Cardiac muscle cell (in vitro differentiated cells and primary cell): ENCODE results near the gene KLF3. TPM values are rescaled to one million over a fixed set of nuclear protein-coding genes. Genes with fewer than 3 reads are reported as not detected.
A peak's percentile ranks its signal among the peaks of the same experiment; 100 is the strongest.

Experiments
- DNase-seq, 2 donors: peaks; one replicate each; pipeline versions ENCODE4 v3.0.0 to v3.0.0-alpha.2; 2010 to 2017; ENCODE audit warnings: low read depth in 1 of 2, low spot score in 1 of 2
- H3K27ac ChIP-seq: fragments of 200-600 bp; sonication (generic); 2 replicates; pipeline ENCODE4 v1.5.1; 2016
- H3K27me3 ChIP-seq: fragments of 200-600 bp; sonication (generic); 2 replicates; pipeline ENCODE4 v1.6.0; 2016; ENCODE audit warnings: control low read depth
- H3K36me3 ChIP-seq: fragments of 200-600 bp; sonication (generic); 2 replicates; pipeline ENCODE4 v1.5.1; 2016; ENCODE audit warnings: control low read depth
- H3K4me1 ChIP-seq: fragments of 200-600 bp; sonication (generic); 2 replicates; pipeline ENCODE4 v1.8.1; 2017; ENCODE audit warnings: low read depth, mild to moderate bottlenecking, mixed run types
- H3K4me3 ChIP-seq: fragments of 200-600 bp; sonication (generic); 2 replicates; pipeline ENCODE4 v1.5.1; 2016; ENCODE audit warnings: mild to moderate bottlenecking
- H3K9me3 ChIP-seq: fragments of 200-600 bp; sonication (generic); 2 replicates; pipeline ENCODE4 v1.5.1; 2017; ENCODE audit warnings: low read depth, mild to moderate bottlenecking, control low read depth
- CTCF ChIP-seq: IDR thresholded peaks from 2 replicates; pipeline ENCODE4 v1.5.1; 2012; ENCODE audit warnings: low read depth, mild to moderate bottlenecking, low read length
- polyA plus RNA-seq: library from polyadenylated mRNA; unstranded; fragments of >200 nt; fragmentation: Nextera tagmentation; extraction: Ambion mirVana; gene quantifications from 2 replicates; pipeline ENCODE4 v1.2.1, GENCODE V29; 2016
- total RNA-seq: library from RNA; depleted of rRNA; stranded (reverse); fragments of >200 nt; gene quantifications from 2 replicates; pipeline ENCODE4 v1.2.3, GENCODE V29; 2016

The KLF3 gene
- total RNA-seq, result 12.1 and 14.9 TPM in 2 replicates
- polyA plus RNA-seq, result 11.5 and 24.7 TPM in 2 replicates

- Histone ChIP-seq H3K27ac (peak within 1 kb of the TSS; percentile 95), H3K4me1 (peaks cover 26% of the 10 kb centered on the region), H3K4me3 (peak within 1 kb of the TSS; percentile 94), H3K27me3 (no peaks in the 10 kb centered on the region), H3K36me3 (no peaks in the 10 kb centered on the region), H3K9me3 (no peaks in the 10 kb centered on the region)
- TF ChIP-seq CTCF, result no peak
- peak; percentile 89 to 97 for DNase-seq
Measured at GRCh38 chr4:38663801-38664705, at the start of gene KLF3. KLF3 (plus strand) TSS chr4:38664199; CDS start chr4:38680626, 16,427 bp downstream.

DNA sequence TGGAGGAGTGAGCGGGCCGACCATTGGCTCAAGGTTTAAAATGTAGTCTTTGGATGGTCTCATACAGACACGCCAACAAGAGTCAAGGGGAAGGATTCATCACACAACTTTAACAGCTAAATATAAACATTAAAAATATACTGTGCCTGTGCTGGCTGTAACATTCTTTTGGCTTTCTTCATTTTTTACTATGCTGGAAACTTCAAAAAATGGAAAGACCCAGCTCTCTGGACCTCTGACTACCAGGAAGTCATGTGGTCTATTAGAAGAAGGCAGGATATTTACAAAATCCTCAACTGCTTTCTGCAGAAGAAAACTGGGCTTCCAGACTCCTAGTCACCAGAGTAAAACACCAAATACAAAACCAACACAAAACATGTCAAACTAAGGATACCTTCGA, 49.8 kb upstream of the KLF3 start:
- Histone ChIP-seq H3K27ac (no peak overlapping the region), H3K4me3 (no peak overlapping the region), H3K27me3 (no peaks in the 10 kb centered on the region), H3K36me3 (no peaks in the 10 kb centered on the region), H3K9me3 (no peaks in the 10 kb centered on the region), H3K4me1 (no peaks in the 10 kb centered on the region)
- TF ChIP-seq CTCF, result no peak
- DNase-seq, result no peak

GRCh38 chr4:38615847-38616246, 48.2 kb upstream of the KLF3 start:
- H3K9me3 ChIP-seq, result no peaks in the 10 kb centered on the region
- no peaks in the 10 kb centered on the region for H3K4me1 ChIP-seq
- no peak for TF ChIP-seq CTCF
- H3K36me3 ChIP-seq, result no peaks in the 10 kb centered on the region
- no peak overlapping the region for H3K4me3 ChIP-seq
- DNase-seq, result peak in 1 of 2 donors; percentile 21
- no peak overlapping the region for H3K27ac ChIP-seq
- H3K27me3 ChIP-seq, result no peaks in the 10 kb centered on the region

GRCh38 chr4:38618505-38618904, 45.5 kb upstream of the KLF3 start:
- Histone ChIP-seq H3K27me3 (no peaks in the 10 kb centered on the region), H3K9me3 (no peaks in the 10 kb centered on the region), H3K27ac (no peak overlapping the region), H3K4me1 (no peaks in the 10 kb centered on the region), H3K36me3 (no peaks in the 10 kb centered on the region), H3K4me3 (no peak overlapping the region)
- no peak for TF ChIP-seq CTCF
- DNase-seq, result no peak

DNA sequence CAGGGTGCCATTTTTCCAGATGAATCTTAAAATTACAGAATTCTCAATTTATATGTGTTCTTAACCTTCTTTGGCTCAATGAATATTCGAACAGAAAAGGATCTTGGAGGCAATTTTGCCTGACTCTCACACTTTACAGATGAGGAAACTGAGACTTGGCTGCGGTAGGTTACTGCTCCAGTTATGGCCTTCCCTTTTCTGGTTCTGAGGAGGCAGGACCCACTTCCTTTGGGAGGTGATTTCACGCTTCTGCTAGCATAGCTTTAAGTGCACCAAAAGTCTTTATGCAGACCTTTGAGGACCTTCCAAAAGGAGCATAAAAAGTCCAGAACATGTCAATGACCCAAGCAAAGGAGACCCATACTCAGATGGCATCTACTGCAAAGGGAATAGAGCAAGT, 44.7 kb upstream of the KLF3 start:
- no peaks in the 10 kb centered on the region for H3K27me3 ChIP-seq
- H3K4me1 ChIP-seq, result no peaks in the 10 kb centered on the region
- H3K36me3 ChIP-seq, result no peaks in the 10 kb centered on the region
- H3K9me3 ChIP-seq, result no peaks in the 10 kb centered on the region
- no peak overlapping the region for H3K4me3 ChIP-seq
- H3K27ac ChIP-seq, result no peak overlapping the region
- DNase-seq, result no peak
- TF ChIP-seq CTCF, result no peak
